Esophagus squamous epithelium (tissue), 5 donors: ENCODE results near the gene CCDC69. TPM values are rescaled to one million over a fixed set of nuclear protein-coding genes. Genes with fewer than 3 reads are reported as not detected.
A peak's percentile ranks its signal among the peaks of the same experiment; 100 is the strongest.

Experiments
- DNase-seq: peaks from one replicate; lab custom pipeline; 2025; lab: John Stamatoyannopoulos, UW
- H3K27ac ChIP-seq, 4 donors: fragments of 200-600 bp; sonication (generic); one replicate each; pipeline ENCODE4 v1.5.1; 2016 to 2019; ENCODE audit warnings: mild to moderate bottlenecking in 1 of 4
- H3K27me3 ChIP-seq, 4 donors: fragments of 200-600 bp; sonication (generic); 1 replicate in 3 of 4; 2 replicates in 1 of 4; pipeline versions ENCODE4 v1.5.1 to v1.6.0; 2017 to 2021; ENCODE audit warnings: antibody characterized with exemption in 1 of 4
- H3K36me3 ChIP-seq, 3 donors: fragments of 200-600 bp; sonication (generic); one replicate each; pipeline ENCODE4 v1.5.1; 2016 to 2019
- H3K4me1 ChIP-seq, 3 donors: fragments of 200-600 bp; sonication (generic); one replicate each; pipeline ENCODE4 v1.5.1; 2017 to 2019
- H3K4me3 ChIP-seq, 4 donors: fragments of 200-600 bp; sonication (generic); 1 replicate in 3 of 4; 2 replicates in 1 of 4; pipeline ENCODE4 v1.5.1; 2016 to 2019; ENCODE audit warnings: mild to moderate bottlenecking in 2 of 4, moderate library complexity in 1 of 4
- H3K9me3 ChIP-seq, 3 donors: fragments of 200-600 bp; sonication (generic); one replicate each; pipeline ENCODE4 v1.5.1; 2016 to 2019
- POLR2A ChIP-seq, 4 donors: fragments of 450-650 bp; IDR thresholded peaks; one replicate each; pipeline ENCODE4 v1.6.1; 2017; ENCODE audit warnings: antibody characterized with exemption in 4 of 4, mild to moderate bottlenecking in 4 of 4, moderate library complexity in 3 of 4
- WGBS, 2 donors: methylation state at CpG; one replicate each; pipeline ENCODE4 v1.1.5; 2018; 5-methylcytosine and 5-hydroxymethylcytosine counted together
- intact Hi-C: fragments of 100-400 bp; cut with DNase I; formaldehyde crosslinking; loops from one replicate; pipeline ENCODE4 v1.15.0; 2022
- total RNA-seq, 4 donors: library from RNA; depleted of rRNA; stranded (reverse); fragments of >200 nt; gene quantifications; one replicate each; pipeline ENCODE4 v1.1.0, GENCODE V29; 2016
- TF ChIP-seq, protein P1 (sequence below), 6 experiments: fragments of 450-650 bp in 4 of 6; fragments of 200-600 bp in 2 of 6; sonication (generic) in 2 of 6; IDR thresholded peaks; one replicate each; pipeline ENCODE4 v1.5.1; 2016 to 2019; ENCODE audit warnings: antibody characterized with exemption in 6 of 6, mild to moderate bottlenecking in 4 of 6, moderate library complexity in 4 of 6
- donor health status: DM: yes; HTN: yes; CAD: no.

CCDC69 gene
- total RNA-seq, 4 donors from 2014 or later, result 10.9 to 87.0 (median 37.8) TPM

DNA sequence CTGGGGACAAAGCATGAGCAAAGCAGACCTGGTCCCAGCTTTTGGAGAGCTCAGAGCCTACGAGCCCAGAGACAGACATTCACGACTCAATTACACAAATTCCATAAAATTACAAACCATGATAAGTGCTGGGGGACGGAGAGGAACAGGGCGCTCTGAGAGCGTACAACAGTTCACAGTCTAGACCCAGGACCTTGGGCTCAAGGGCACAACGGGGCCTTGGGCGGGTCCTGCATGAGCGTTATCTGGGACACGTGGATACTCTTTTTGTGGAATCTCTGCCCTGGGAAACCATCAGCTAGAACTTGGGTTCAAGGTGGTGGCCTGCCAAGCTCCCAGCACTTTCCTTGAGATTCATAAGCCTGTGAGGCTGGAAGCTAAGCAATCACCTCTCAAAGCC, 56.9 kb downstream of the CCDC69 start:
- Histone ChIP-seq H3K9me3 (no peaks in the 10 kb centered on the region), H3K27me3 (no peaks in the 10 kb centered on the region), H3K4me3 (no peak overlapping the region), H3K36me3 (no peaks in the 10 kb centered on the region), H3K4me1 (peaks cover 0 to 17% (median 8%) of the 10 kb centered on the region in 3 donors), H3K27ac (no peak overlapping the region)
- intact Hi-C loops, result no loop called here
- 82 to 83% methylated on average over 9 of the region's 9 CpGs for WGBS, 2 donors
- TF ChIP-seq, protein P1, sequence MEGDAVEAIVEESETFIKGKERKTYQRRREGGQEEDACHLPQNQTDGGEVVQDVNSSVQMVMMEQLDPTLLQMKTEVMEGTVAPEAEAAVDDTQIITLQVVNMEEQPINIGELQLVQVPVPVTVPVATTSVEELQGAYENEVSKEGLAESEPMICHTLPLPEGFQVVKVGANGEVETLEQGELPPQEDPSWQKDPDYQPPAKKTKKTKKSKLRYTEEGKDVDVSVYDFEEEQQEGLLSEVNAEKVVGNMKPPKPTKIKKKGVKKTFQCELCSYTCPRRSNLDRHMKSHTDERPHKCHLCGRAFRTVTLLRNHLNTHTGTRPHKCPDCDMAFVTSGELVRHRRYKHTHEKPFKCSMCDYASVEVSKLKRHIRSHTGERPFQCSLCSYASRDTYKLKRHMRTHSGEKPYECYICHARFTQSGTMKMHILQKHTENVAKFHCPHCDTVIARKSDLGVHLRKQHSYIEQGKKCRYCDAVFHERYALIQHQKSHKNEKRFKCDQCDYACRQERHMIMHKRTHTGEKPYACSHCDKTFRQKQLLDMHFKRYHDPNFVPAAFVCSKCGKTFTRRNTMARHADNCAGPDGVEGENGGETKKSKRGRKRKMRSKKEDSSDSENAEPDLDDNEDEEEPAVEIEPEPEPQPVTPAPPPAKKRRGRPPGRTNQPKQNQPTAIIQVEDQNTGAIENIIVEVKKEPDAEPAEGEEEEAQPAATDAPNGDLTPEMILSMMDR (IDR thresholded peaks at IDR 0.05), result no peak
- no peak for TF ChIP-seq POLR2A (IDR thresholded peaks at IDR 0.05)
- DNase-seq, result no peak

DNA sequence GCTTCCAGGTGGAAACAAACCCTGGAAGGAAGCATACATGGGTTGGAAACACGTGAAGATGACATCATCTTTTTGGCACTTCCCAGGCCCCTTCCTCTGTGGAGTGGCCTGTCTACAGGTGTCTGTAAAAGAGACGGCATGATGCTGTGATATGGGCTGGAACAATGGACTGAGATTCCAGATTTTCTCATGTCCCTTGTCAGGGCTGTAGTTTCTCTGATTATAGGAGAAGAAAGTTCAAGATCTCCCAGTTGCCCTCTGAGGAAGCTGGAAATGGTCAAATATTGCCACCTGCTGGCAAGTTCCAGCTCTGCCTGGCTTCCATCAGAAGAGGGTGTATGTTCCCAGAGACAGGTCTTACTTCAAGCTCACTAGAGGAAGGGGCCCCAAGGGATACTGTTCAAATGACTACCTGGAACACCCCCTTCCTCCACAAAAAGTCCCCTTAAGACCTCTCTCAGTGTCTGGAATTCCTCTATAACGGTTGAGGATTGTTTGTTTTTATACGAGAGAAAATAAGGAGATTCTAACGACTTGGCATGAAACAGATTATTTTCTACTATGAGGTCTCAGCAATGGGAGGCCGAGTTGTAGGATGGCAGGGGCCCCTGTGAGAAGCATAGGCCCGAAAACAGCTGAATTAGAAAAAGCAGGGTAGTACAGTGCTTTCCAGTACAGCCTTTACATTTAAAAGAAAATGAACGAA, 59.1 kb downstream of the CCDC69 start:
- 27 to 29% methylated on average over 8 of the region's 8 CpGs for WGBS, 2 donors
- H3K36me3 ChIP-seq, result no peaks in the 10 kb centered on the region
- intact Hi-C loops, result no loop called here
- H3K9me3 ChIP-seq, result no peaks in the 10 kb centered on the region
- TF ChIP-seq, protein P1 (IDR thresholded peaks at IDR 0.05), result peak; percentile 84 to 89 (median 88)
- TF ChIP-seq POLR2A (IDR thresholded peaks at IDR 0.05), result no peak
- DNase-seq, result no peak
- H3K27ac ChIP-seq, result no peak overlapping the region
- no peaks in the 10 kb centered on the region for H3K27me3 ChIP-seq
- H3K4me3 ChIP-seq, result no peak overlapping the region
- peaks cover 0 to 17% (median 8%) of the 10 kb centered on the region in 3 donors for H3K4me1 ChIP-seq

DNA sequence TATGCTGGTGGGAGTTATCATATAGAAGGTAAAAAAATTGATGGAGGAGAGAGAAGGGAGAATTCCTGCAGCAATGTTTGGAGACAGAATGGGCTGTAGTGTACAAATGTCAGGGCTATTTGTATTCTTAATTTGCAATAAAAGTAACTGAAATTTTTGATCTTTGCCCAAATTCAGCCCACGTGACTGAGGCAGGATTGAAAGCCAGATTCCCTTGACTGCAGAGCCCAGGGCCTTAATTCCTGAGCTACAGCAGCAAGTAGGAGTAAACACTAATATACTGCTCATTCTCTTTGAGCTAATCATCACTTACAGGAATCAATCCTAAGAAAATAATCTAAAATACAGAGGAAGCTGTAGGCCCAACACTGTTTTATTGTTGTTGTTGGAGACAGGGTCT, 61.1 kb downstream of the CCDC69 start:
- intact Hi-C loops, result no loop called here
- 52 to 69% methylated on average over 1 of the region's 1 CpG for WGBS, 2 donors

DNA sequence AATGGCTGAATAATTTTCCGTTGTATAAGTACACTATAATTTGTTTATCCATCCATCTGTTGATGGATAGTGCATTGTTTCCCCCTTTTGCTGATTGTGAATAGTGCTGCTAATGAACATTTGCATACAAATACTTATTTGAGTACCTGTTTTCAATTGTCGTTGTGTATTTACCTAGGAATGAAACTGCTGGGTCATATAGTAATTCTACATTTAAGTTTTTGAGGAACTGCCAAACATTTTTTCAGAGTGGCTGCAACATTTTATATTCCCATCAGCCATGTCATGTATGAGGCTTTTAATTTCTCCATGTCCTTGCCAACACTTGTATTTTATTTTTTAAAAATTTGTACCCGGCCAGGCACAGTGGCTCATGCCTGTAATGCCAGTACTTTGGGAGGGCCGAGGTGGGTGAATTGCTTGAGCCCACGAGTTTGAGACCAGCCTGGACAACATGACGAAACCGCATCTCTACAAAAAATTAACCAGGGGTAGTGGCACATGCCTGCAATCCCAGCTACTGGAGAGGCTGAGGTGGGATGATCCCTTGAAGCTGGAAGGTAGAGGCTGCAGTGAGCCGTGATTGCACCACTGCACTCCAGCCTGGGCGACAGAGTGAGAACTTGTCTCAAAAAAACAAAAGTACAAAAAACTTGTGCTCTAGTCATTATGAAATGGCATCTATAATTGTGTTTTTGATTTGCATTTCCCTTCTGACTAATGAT, 64.1 kb downstream of the CCDC69 start:
- no peak for DNase-seq
- Histone ChIP-seq H3K4me1 (peaks cover 14 to 53% (median 19%) of the 10 kb centered on the region in 3 donors), H3K27me3 (peaks cover 0 to 17% (median 0%) of the 10 kb centered on the region in 4 donors), H3K27ac (no peak overlapping the region), H3K4me3 (no peak overlapping the region), H3K9me3 (no peaks in the 10 kb centered on the region), H3K36me3 (no peaks in the 10 kb centered on the region)
- TF ChIP-seq, protein P1 (IDR thresholded peaks at IDR 0.05), result no peak
- no peak for TF ChIP-seq POLR2A (IDR thresholded peaks at IDR 0.05)
- intact Hi-C loops, result loop anchor here (5.0 kb wide), 1 partner anchor 38 kb away; no protein-coding TSS in a partner anchor
- WGBS, 2 donors, result 74 to 76% methylated on average over 9 of the region's 9 CpGs

More for the DNA sequence above, 61.1 kb downstream of the CCDC69 start:
- no peak overlapping the region for H3K4me3 ChIP-seq
- H3K27ac ChIP-seq, result no peak overlapping the region
- no peaks in the 10 kb centered on the region for H3K9me3 ChIP-seq
- H3K4me1 ChIP-seq, result peaks cover 0 to 28% (median 13%) of the 10 kb centered on the region in 3 donors
- no peaks in the 10 kb centered on the region for H3K36me3 ChIP-seq
- no peak for DNase-seq
- TF ChIP-seq POLR2A (IDR thresholded peaks at IDR 0.05), result no peak
- TF ChIP-seq, protein P1 (IDR thresholded peaks at IDR 0.05), result no peak
- peaks cover 0 to 7% (median 0%) of the 10 kb centered on the region in 4 donors for H3K27me3 ChIP-seq

DNA sequence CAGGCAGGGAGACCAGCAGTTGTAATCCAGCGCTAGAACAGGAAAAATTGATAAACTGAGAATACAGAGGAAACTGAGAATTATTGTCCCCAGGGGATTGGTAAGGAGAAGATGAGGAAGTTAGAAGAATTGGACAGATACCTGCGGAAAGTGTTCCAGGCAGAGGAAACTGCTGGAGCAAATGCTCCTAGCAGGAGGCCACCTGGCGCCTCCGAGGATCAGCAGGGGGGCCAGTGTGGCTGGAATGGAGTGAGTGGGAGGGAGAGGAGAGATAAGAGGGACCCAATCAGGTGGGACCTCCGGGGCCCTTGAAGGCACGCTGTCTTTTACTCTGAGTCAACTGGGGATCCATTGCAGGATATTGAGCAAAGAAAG, 65.6 kb downstream of the CCDC69 start:
- intact Hi-C loops, result loop anchor here (5.0 kb wide), 1 partner anchor 36 kb away; no protein-coding TSS in a partner anchor

More for the DNA sequence above, 65.6 kb downstream of the CCDC69 start:
- no peak for DNase-seq
- Histone ChIP-seq H3K4me3 (peak overlapping the region; percentile 49 to 85 (median 69)), H3K4me1 (peaks cover 16 to 64% (median 23%) of the 10 kb centered on the region in 3 donors), H3K9me3 (no peaks in the 10 kb centered on the region), H3K27me3 (peaks cover 0 to 17% (median 0%) of the 10 kb centered on the region in 4 donors), H3K27ac (peak overlapping the region; percentile 79 to 94 (median 88)), H3K36me3 (no peaks in the 10 kb centered on the region)
- 20 to 26% methylated on average over 6 of the region's 6 CpGs for WGBS, 2 donors
- no peak for TF ChIP-seq POLR2A (IDR thresholded peaks at IDR 0.05)
- TF ChIP-seq, protein P1 (IDR thresholded peaks at IDR 0.05), result no peak
